Smooth muscle cell (in vitro differentiated cells): ENCODE measurements around the gene DOK5. TPM values are rescaled to one million over a fixed set of nuclear protein-coding genes. Genes with fewer than 3 reads are reported as not detected.

Source experiments
- DNase-seq: peaks from one replicate; lab custom pipeline; 2025; ENCODE audit not compliant: unreplicated experiment; lab: John Stamatoyannopoulos, UW
- H2AFZ ChIP-seq: fragments of 200-600 bp; sonication (generic); 2 replicates; pipeline ENCODE4 v1.6.0; 2016; ENCODE audit warnings: antibody characterized with exemption, low read depth, mild to moderate bottlenecking
- H3F3A ChIP-seq: fragments of 200-600 bp; sonication (generic); 2 replicates; pipeline ENCODE4 v1.6.0; 2017; ENCODE audit warnings: antibody characterized with exemption, low read depth
- H3K27ac ChIP-seq: fragments of 200-600 bp; sonication (generic); 2 replicates; pipeline ENCODE4 v1.5.1; 2016; ENCODE audit warnings: low read depth, mild to moderate bottlenecking
- H3K27me3 ChIP-seq: fragments of 200-600 bp; sonication (generic); 2 replicates; pipeline ENCODE4 v1.6.1; 2016; ENCODE audit warnings: low read depth, mild to moderate bottlenecking
- H3K36me3 ChIP-seq: fragments of 200-600 bp; sonication (generic); 2 replicates; pipeline ENCODE4 v1.5.1; 2016; ENCODE audit warnings: low read depth
- H3K4me1 ChIP-seq: fragments of 200-600 bp; sonication (generic); 2 replicates; pipeline ENCODE4 v1.5.1; 2016; ENCODE audit warnings: low read depth
- H3K4me2 ChIP-seq: fragments of 200-600 bp; sonication (generic); 2 replicates; pipeline ENCODE4 v1.6.0; 2016; ENCODE audit warnings: mild to moderate bottlenecking
- H3K4me3 ChIP-seq: fragments of 200-600 bp; sonication (generic); 2 replicates; pipeline ENCODE4 v1.5.1; 2016; ENCODE audit warnings: mild to moderate bottlenecking
- H3K79me2 ChIP-seq: fragments of 200-600 bp; sonication (generic); 2 replicates; pipeline ENCODE4 v1.6.0; 2016; ENCODE audit warnings: low read depth, mild to moderate bottlenecking
- H3K9ac ChIP-seq: fragments of 200-600 bp; sonication (generic); 2 replicates; pipeline ENCODE4 v1.6.0; 2016; ENCODE audit warnings: low read depth
- H3K9me3 ChIP-seq: fragments of 200-600 bp; sonication (generic); replicated peaks from 2 replicates; pipeline ENCODE4 v1.5.1; 2016; ENCODE audit warnings: low read depth
- H4K20me1 ChIP-seq: fragments of 200-600 bp; sonication (generic); 2 replicates; pipeline ENCODE4 v1.6.0; 2016; ENCODE audit warnings: low read depth
- CTCF ChIP-seq: fragments of 200-600 bp; sonication (generic); IDR thresholded peaks from 2 replicates; pipeline ENCODE4 v1.5.1; 2017; ENCODE audit warnings: borderline replicate concordance, mild to moderate bottlenecking, antibody characterized with exemption; ENCODE audit not compliant: insufficient read depth, poor library complexity, severe bottlenecking
- WGBS: methylation state at CpG from one replicate; pipeline ENCODE4 v1.1.7; 2016; ENCODE audit warnings: low lambda C conversion rate; 5-methylcytosine and 5-hydroxymethylcytosine counted together
- polyA plus RNA-seq: library from polyadenylated mRNA; unstranded; fragments of >200 nt; fragmentation: Nextera tagmentation; extraction: Ambion mirVana; gene quantifications from 2 replicates; pipeline ENCODE4 v1.2.1, GENCODE V29; 2016
- total RNA-seq: library from RNA; depleted of rRNA; stranded (reverse); fragments of >200 nt; gene quantifications from 2 replicates; pipeline ENCODE4 v1.2.3, GENCODE V29; 2014

DOK5 gene
- total and polyA plus RNA-seq, 2 experiments from 2014 or later: 7.7 to 10.4 TPM

GRCh38 chr20:54572665-54573435, 97.5 kb downstream of the DOK5 start:
- Histone ChIP-seq H3K4me3 (no peak overlapping the region), H3K9ac (no peak overlapping the region), H3K36me3 (no peaks in the 10 kb centered on the region), H3K4me2 (no peak overlapping the region), H3K27me3 (no peaks in the 10 kb centered on the region), H3K4me1 (no peaks in the 10 kb centered on the region), H3K27ac (no peak overlapping the region), H4K20me1 (no peaks in the 10 kb centered on the region), H3F3A (no peaks in the 10 kb centered on the region), H2AFZ (no peak overlapping the region), H3K79me2 (no peaks in the 10 kb centered on the region), H3K9me3 (no peaks in the 10 kb centered on the region)
- no peak for DNase-seq
- no peak for TF ChIP-seq CTCF
- WGBS: 79% methylated on average over 8 of the region's 8 CpGs

DNA sequence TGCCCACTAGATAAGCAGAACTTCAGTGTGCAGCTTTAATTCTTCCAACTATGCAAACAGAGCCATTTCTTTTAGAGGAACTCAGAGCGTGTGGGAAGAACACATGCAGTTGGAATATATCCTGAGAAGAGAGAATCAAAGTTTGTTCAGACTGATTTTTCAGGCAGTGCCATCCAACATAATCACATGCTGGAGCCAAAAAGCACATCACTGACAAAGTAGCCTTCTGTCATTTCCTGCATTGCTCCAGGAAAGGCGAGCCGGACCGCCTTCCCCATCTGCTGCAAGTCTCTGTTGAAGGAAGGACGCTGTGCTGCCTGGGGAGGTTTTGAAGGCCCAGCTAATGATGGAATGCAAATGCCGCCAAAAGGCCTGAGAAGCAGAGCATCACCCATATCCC, 98.4 kb downstream of the DOK5 start:
- Histone ChIP-seq H3K27me3 (no peaks in the 10 kb centered on the region), H3K4me1 (no peaks in the 10 kb centered on the region), H3K4me3 (no peak overlapping the region), H3K9ac (no peak overlapping the region), H3K79me2 (no peaks in the 10 kb centered on the region), H3K27ac (no peak overlapping the region), H3K9me3 (no peaks in the 10 kb centered on the region), H4K20me1 (no peaks in the 10 kb centered on the region), H2AFZ (no peak overlapping the region), H3K4me2 (no peak overlapping the region), H3F3A (no peaks in the 10 kb centered on the region), H3K36me3 (no peaks in the 10 kb centered on the region)
- DNase-seq: no peak
- WGBS: 96% methylated on average over 6 of the region's 6 CpGs
- no peak for TF ChIP-seq CTCF

- Histone ChIP-seq H3K27ac (no peak overlapping the region), H3K4me3 (no peak overlapping the region), H3K4me1 (no peaks in the 10 kb centered on the region), H3K9me3 (no peaks in the 10 kb centered on the region), H3K9ac (no peak overlapping the region), H3K36me3 (no peaks in the 10 kb centered on the region), H3K79me2 (no peaks in the 10 kb centered on the region), H3K27me3 (no peaks in the 10 kb centered on the region), H2AFZ (no peak overlapping the region), H3K4me2 (no peak overlapping the region), H4K20me1 (no peaks in the 10 kb centered on the region), H3F3A (no peaks in the 10 kb centered on the region)
- no peak for TF ChIP-seq CTCF
- no peak for DNase-seq
- WGBS: 93% methylated on average over 6 of the region's 6 CpGs
These were observed 101.1 kb downstream of the DOK5 start for GRCh38 chr20:54576518-54576917.

GRCh38 chr20:54577637-54578036, 102.2 kb downstream of the DOK5 start:
- Histone ChIP-seq H2AFZ (no peak overlapping the region), H3K9ac (no peak overlapping the region), H3K9me3 (no peaks in the 10 kb centered on the region), H3K4me2 (no peak overlapping the region), H3K36me3 (no peaks in the 10 kb centered on the region), H3K79me2 (no peaks in the 10 kb centered on the region), H3K4me3 (no peak overlapping the region), H4K20me1 (no peaks in the 10 kb centered on the region), H3K4me1 (no peaks in the 10 kb centered on the region), H3F3A (no peaks in the 10 kb centered on the region), H3K27ac (no peak overlapping the region), H3K27me3 (no peaks in the 10 kb centered on the region)
- no peak for TF ChIP-seq CTCF
- DNase-seq: no peak
